ENCODE measurements around the gene KIAA0825. TPM values are rescaled to one million over a fixed set of nuclear protein-coding genes. Genes with fewer than 3 reads are reported as not detected.

The KIAA0825 gene
- total RNA-seq, 2 experiments from 2014 or later: 0.68 to 0.69 TPM

DNA sequence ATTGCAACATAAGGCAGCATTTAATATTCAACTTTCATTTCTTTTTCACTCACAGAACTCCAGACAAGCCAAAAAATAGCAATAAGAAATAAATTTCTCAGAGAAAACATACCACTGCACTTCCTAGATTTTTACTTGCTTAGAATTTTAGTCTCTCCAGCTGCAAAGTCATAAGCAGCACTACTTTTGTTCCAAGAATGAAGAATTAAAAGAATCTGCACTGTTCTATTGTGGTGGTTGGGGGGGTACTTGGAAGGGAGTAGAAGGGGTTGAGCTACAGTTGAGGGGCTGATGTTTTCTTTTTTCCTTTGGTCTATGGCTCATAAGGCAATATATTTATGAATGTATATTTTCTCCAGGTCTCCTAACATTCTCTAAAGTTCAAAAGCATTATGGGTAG lies 144.5 kb downstream of the KIAA0825 start:
- Mint-ChIP-seq H3K4me3 (no peak overlapping the region), H3K27ac (no peak overlapping the region), H3K4me1 (ENCODE audit: low read depth) (no peaks in the 10 kb centered on the region), H3K36me3 (no peaks in the 10 kb centered on the region), H3K27me3 (no peaks in the 10 kb centered on the region), H3K9me3 (no peaks in the 10 kb centered on the region)
- no peak for DNase-seq
- intact Hi-C loops (cut with micrococcal nuclease): no loop called here
- POLR2A ChIA-PET: no interaction called here
- CTCF ChIA-PET: no interaction called here

DNA sequence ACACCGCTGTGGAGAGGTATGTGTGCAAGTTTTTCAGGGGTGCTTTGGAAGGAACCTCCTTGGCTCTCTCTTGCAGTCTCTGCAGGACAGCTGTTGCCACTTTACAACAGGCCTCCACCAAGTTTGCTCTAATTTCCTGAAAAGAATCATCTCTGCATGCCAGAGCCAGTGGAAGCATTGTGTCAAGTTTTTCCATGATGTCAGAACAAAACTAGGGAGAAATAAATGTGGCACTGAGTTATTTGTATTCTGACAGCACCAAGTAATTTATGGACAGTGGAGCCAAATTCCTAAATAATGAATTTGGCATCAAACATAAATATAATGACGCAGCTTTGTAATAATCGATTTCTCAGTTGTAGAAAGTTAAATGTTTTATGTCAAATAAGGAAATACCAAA lies 146.9 kb downstream of the KIAA0825 start:
- Mint-ChIP-seq H3K27ac (no peak overlapping the region), H3K9me3 (no peaks in the 10 kb centered on the region), H3K4me1 (ENCODE audit: low read depth) (no peaks in the 10 kb centered on the region), H3K4me3 (no peak overlapping the region), H3K36me3 (no peaks in the 10 kb centered on the region), H3K27me3 (no peaks in the 10 kb centered on the region)
- ChIA-PET CTCF (no interaction called here), POLR2A (no interaction called here)
- intact Hi-C loops (cut with micrococcal nuclease): no loop called here
- no peak for DNase-seq

DNA sequence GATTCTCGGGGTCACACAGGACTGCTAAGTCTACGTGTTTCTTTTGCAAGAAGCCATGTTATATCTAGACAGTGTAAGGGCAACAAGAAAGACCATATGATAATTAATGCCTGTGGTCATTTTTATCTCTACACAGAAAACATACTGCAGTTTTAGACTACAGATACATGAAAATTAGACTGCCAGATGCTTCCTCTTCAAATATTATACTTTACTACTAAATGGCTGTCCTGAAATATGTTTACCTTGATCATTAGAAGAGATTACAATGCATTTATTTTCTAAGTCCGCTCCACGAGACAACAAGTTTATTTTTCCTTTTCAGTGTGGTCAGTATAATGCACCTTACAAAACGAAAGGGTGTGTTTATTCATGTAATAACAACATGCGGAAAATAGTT lies 147.6 kb downstream of the KIAA0825 start:
- Mint-ChIP-seq H3K4me1 (ENCODE audit: low read depth) (no peaks in the 10 kb centered on the region), H3K9me3 (no peaks in the 10 kb centered on the region), H3K27me3 (no peaks in the 10 kb centered on the region), H3K4me3 (no peak overlapping the region), H3K27ac (no peak overlapping the region), H3K36me3 (no peaks in the 10 kb centered on the region)
- ChIA-PET CTCF (no interaction called here), POLR2A (no interaction called here)
- intact Hi-C loops (cut with micrococcal nuclease): no loop called here
- no peak for DNase-seq

DNA sequence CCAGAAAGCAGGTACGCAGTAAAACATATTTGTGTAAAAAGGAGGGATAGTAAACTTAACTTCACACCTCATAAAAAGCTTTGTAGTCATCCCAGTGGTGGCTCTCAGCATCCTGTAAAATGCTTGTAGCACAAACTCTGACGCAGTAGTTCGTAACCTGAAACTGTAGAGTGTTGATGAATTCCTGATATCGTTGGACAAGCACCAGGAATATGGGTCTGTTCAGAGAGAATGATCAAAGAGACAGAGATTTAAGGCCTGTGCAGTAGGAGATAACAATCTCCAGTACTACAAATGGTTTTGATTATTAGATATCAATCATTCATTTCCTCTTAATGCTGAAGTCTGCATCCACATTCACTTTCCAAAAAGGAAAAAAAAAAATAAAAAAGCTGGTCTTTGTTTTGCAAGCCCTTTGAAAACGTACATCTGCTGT lies 148.5 kb downstream of the KIAA0825 start:
- ChIA-PET POLR2A (no interaction called here), CTCF (no interaction called here)
- intact Hi-C loops (cut with micrococcal nuclease): no loop called here
- Mint-ChIP-seq H3K4me3 (no peak overlapping the region), H3K4me1 (ENCODE audit: low read depth) (no peaks in the 10 kb centered on the region), H3K9me3 (no peaks in the 10 kb centered on the region), H3K27me3 (no peaks in the 10 kb centered on the region), H3K27ac (no peak overlapping the region), H3K36me3 (no peaks in the 10 kb centered on the region)
- no peak for DNase-seq

DNA sequence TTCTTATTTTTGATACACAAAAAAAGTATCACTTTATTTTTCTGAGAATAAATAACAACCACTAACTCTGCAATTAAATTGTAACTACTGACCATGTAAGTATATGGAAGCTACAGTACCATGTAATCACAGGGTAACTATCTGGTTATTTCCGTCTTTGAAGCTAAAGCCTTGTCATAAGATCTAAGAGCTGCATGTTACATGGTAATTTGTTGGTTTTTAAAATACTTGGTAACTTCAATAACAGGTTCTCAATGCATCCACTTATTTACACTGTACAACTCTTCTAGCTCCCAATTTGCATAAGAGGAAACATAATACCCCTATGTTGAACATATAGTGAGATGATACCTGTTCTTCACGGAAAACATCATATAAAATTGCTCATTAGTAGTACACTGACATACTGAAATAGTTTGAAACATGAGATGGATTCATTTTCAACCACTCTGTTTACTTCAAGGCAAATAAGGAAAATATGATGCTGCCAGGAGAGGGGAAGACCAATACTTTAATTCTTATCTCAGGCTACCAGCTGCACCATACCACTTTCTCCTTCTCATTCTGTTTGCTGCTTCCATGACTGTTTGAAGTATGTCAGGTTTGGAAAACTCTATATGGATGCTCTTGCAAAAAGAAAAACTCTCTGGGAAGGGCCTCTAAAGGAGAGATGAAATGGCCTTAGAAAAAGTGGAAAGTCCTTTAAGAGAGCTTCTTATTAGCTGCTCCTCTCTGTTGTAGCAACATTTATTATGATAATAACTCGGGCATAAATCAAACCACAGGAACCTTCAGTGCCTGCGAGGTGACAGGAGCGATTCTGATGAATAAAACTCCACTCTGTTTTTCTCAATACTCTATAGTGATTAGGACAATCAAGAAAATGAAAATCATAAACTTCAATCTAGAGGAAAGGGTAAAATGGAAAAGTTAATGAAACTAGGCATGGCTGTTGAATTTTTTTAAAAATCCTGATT lies 150.2 kb downstream of the KIAA0825 start:
- no peak for DNase-seq
- Mint-ChIP-seq H3K36me3 (no peaks in the 10 kb centered on the region), H3K4me1 (ENCODE audit: low read depth) (no peaks in the 10 kb centered on the region), H3K9me3 (no peaks in the 10 kb centered on the region), H3K27me3 (no peaks in the 10 kb centered on the region), H3K27ac (no peak overlapping the region), H3K4me3 (no peak overlapping the region)
- ChIA-PET CTCF (no interaction called here), POLR2A (no interaction called here)
- intact Hi-C loops (cut with micrococcal nuclease): no loop called here

DNA sequence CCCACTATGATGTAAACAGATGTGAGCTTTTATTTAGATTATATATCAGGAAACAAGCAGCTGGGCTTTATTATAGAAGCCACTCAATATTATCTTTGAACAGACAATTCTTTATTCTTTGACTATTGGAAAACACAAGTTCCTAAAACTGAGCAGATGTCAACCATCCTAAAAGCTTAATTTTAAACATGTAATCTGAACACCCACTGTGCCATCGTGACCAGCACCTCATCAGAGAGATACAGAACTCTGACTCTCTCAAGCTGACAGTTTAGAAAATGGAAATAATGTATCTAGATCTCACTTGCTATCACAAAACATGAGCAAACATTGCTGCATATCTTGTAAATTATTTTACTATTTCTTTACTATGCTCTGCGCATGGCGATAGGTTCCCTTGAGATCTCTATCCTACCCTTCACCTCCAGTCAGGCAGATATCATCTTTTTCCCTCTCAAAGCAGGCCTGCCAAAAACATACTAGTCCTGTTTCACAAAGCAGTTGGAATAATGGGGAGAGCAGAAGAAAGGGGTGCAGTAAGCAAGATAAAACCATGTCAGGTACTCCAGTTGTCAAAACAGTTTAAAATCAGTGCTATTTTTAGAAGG lies 151.0 kb downstream of the KIAA0825 start:
- no peaks in the 10 kb centered on the region for H3K36me3 Mint-ChIP-seq
- H3K27ac Mint-ChIP-seq: no peak overlapping the region
- H3K27me3 Mint-ChIP-seq: no peaks in the 10 kb centered on the region
- no peak for DNase-seq
- intact Hi-C loops (cut with micrococcal nuclease): no loop called here
- H3K4me1 Mint-ChIP-seq (ENCODE audit: low read depth): no peaks in the 10 kb centered on the region
- no peak overlapping the region for H3K4me3 Mint-ChIP-seq
- no peaks in the 10 kb centered on the region for H3K9me3 Mint-ChIP-seq
- ChIA-PET CTCF (no interaction called here), POLR2A (no interaction called here)

DNA sequence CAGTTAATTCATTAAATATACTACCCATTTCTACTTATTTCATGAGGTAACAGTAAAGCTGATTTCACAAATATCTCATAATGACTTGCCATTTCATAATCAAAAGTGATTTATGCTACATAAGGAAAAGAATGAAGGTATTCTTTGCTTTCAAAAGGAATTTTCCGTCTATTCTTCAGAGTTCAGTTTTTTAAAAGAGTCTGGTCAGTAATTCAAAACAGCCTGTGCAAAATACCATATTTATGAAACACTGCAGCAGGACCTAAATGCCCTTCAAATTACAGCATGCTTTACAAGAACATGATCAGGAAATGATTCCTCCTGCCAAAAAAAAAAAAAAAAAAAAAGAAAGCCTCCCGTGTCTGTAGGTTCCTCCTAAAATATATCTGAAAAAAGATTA lies 154.7 kb downstream of the KIAA0825 start:
- ChIA-PET CTCF (no interaction called here), POLR2A (no interaction called here)
- H3K4me3 Mint-ChIP-seq: no peak overlapping the region
- DNase-seq: no peak
- H3K27me3 Mint-ChIP-seq: no peaks in the 10 kb centered on the region
- no peaks in the 10 kb centered on the region for H3K36me3 Mint-ChIP-seq
- intact Hi-C loops (cut with micrococcal nuclease): no loop called here
- no peak overlapping the region for H3K27ac Mint-ChIP-seq
- no peaks in the 10 kb centered on the region for H3K4me1 Mint-ChIP-seq (ENCODE audit: low read depth)
- H3K9me3 Mint-ChIP-seq: no peaks in the 10 kb centered on the region

DNA sequence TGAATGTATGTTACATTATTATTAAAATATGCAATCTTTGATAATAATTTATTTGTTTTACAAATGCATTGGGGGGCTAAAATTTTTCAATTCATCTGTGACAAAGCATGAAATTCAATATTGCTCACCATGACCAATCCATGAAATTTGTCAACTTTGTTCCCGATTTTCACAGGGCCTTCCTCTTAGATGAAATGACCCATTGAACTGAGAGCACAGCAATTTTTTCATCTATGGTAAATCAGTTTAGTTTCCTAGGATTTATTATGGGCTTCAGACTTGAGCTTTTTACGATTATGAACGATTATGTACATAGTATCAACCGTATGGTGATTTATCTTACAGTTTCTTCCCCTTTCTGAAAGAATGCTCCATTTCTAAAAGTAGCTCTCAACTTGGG lies 157.3 kb downstream of the KIAA0825 start:
- ChIA-PET POLR2A (no interaction called here), CTCF (no interaction called here)
- Mint-ChIP-seq H3K4me3 (no peak overlapping the region), H3K27ac (no peak overlapping the region), H3K9me3 (no peaks in the 10 kb centered on the region), H3K27me3 (no peaks in the 10 kb centered on the region), H3K36me3 (no peaks in the 10 kb centered on the region), H3K4me1 (ENCODE audit: low read depth) (no peaks in the 10 kb centered on the region)
- intact Hi-C loops (cut with micrococcal nuclease): no loop called here
- DNase-seq: no peak

DNA sequence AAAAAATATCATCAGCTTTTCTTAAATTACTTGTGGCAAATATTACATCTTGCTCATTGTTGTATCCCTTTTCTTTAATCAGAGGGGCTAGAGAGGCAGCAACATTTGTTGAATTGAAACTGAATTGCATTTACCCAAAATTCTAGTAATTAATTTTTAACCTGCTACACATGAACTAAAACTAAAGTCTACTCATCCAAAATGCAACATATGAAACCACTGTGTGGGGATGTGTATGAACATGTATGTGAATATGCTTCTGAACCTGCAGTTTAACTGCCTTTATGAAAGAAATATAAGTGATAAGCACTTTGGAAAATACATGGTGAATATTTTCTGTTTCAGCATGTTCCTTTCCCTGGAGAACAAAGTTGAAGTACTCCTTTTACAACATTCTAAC lies 158.5 kb downstream of the KIAA0825 start:
- H3K27ac Mint-ChIP-seq: no peak overlapping the region
- no peaks in the 10 kb centered on the region for H3K36me3 Mint-ChIP-seq
- no peak overlapping the region for H3K4me3 Mint-ChIP-seq
- no peaks in the 10 kb centered on the region for H3K4me1 Mint-ChIP-seq (ENCODE audit: low read depth)
- DNase-seq: no peak
- intact Hi-C loops (cut with micrococcal nuclease): no loop called here
- ChIA-PET POLR2A (no interaction called here), CTCF (no interaction called here)
- H3K27me3 Mint-ChIP-seq: no peaks in the 10 kb centered on the region
- no peaks in the 10 kb centered on the region for H3K9me3 Mint-ChIP-seq

DNA sequence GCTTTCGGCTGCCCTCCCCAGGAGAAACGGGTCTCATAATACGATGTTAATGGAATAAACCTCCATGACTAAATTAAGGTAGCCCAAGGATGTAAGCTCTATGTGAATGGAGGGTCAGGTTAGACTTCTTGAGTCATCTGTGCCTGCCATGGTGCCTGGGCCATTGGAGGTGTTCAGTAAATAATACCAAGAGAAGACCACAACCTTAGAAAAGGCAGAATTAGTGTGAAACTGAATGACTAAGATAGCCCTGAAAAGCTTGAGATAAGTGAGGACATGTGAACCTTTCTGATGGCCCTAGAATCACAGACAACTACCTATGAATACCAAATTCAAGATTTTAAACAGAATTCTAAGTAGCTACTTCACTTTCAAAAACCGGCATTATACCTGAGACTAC lies 160.6 kb downstream of the KIAA0825 start:
- no peaks in the 10 kb centered on the region for H3K9me3 Mint-ChIP-seq
- no peaks in the 10 kb centered on the region for H3K4me1 Mint-ChIP-seq (ENCODE audit: low read depth)
- H3K27me3 Mint-ChIP-seq: no peaks in the 10 kb centered on the region
- DNase-seq: no peak
- POLR2A ChIA-PET: no interaction called here
- H3K27ac Mint-ChIP-seq: no peak overlapping the region
- CTCF ChIA-PET: no interaction called here
- H3K4me3 Mint-ChIP-seq: no peak overlapping the region
- intact Hi-C loops (cut with micrococcal nuclease): no loop called here
- no peaks in the 10 kb centered on the region for H3K36me3 Mint-ChIP-seq

DNA sequence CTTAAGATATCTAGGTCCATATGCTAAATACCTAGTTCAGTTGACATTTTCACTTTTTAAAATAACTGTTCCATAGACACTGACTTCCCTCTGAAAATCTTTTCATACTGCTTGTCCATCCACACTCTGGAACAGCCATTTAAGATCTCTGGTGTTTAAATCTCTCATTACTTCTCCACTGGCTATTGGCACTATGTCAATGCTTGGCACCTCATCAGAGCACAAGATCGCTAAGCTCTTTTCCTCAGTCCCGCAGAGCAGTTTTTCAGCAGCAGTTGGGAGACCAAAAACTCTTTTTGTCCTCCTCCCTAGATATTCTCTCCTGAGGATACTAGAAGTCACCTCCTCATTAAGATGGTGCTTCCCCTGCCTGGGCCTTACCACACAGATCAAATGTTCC lies 172.7 kb downstream of the KIAA0825 start:
- H3K36me3 Mint-ChIP-seq: no peaks in the 10 kb centered on the region
- POLR2A ChIA-PET: no interaction called here
- H3K4me3 Mint-ChIP-seq: no peak overlapping the region
- no peak overlapping the region for H3K27ac Mint-ChIP-seq
- DNase-seq: no peak
- intact Hi-C loops (cut with micrococcal nuclease): no loop called here
- CTCF ChIA-PET: interaction anchor here (0.9 kb wide), 1 partner anchor 9 kb away, joined by 3 read pairs; no protein-coding TSS in a partner anchor
- H3K27me3 Mint-ChIP-seq: no peaks in the 10 kb centered on the region
- H3K4me1 Mint-ChIP-seq (ENCODE audit: low read depth): no peaks in the 10 kb centered on the region
- no peaks in the 10 kb centered on the region for H3K9me3 Mint-ChIP-seq

DNA sequence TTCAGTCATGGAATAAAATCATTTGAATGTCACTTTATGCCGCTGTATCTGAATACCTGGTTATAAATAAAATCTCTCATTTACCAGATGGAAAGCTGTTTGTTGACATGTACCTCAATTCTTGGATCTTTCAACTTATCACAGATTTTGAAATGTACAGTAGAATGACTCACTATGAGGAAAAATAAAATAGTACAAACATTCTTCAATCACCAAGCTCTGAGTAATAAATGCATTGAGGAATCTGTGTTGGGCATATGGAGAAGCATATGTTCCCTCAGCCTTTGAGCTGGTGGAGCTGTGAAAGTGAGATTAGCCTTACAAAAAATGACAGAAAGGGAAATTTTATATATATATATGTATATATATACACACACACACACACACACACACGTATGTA lies 175.4 kb downstream of the KIAA0825 start:
- ChIA-PET CTCF (no interaction called here), POLR2A (no interaction called here)
- no peaks in the 10 kb centered on the region for H3K4me1 Mint-ChIP-seq (ENCODE audit: low read depth)
- no peak overlapping the region for H3K27ac Mint-ChIP-seq
- no peaks in the 10 kb centered on the region for H3K27me3 Mint-ChIP-seq
- intact Hi-C loops (cut with micrococcal nuclease): no loop called here
- H3K4me3 Mint-ChIP-seq: no peak overlapping the region
- no peak for DNase-seq
- H3K9me3 Mint-ChIP-seq: no peaks in the 10 kb centered on the region
- H3K36me3 Mint-ChIP-seq: no peaks in the 10 kb centered on the region

DNA sequence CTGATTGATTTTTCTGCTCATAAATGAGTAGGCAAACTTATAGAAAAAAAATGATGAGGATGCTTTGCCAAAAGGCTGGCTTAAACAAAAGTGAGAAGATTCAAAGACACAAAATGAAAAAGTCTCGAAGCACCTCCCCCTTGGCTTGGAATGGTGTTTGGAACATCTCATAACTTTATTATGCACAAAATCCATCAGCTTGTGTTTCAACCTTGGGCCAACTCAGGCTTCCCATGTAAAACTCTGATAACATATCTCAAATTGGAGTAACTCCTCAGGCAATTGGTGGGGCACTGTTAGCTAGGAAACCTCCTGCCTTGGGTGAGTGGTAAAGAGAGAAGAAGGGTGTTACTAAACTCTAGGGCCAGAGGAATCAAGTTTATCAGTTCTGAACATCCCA lies 176.3 kb downstream of the KIAA0825 start:
- Mint-ChIP-seq H3K27ac (no peak overlapping the region), H3K4me1 (ENCODE audit: low read depth) (no peaks in the 10 kb centered on the region), H3K27me3 (no peaks in the 10 kb centered on the region), H3K4me3 (no peak overlapping the region), H3K36me3 (no peaks in the 10 kb centered on the region), H3K9me3 (no peaks in the 10 kb centered on the region)
- no peak for DNase-seq
- ChIA-PET POLR2A (no interaction called here), CTCF (no interaction called here)
- intact Hi-C loops (cut with micrococcal nuclease): no loop called here

All from activated CD4-positive, alpha-beta memory T cell treated with anti-CD3 and anti-CD28 coated beads for 36 hours (primary cell).